ENCODE measurements around the gene SNN. TPM values are rescaled to one million over a fixed set of nuclear protein-coding genes. Genes with fewer than 3 reads are reported as not detected.

The SNN gene
- total RNA-seq, 4 donors from 2014 or later: 30.7 to 66.9 (median 33.6) TPM

DNA sequence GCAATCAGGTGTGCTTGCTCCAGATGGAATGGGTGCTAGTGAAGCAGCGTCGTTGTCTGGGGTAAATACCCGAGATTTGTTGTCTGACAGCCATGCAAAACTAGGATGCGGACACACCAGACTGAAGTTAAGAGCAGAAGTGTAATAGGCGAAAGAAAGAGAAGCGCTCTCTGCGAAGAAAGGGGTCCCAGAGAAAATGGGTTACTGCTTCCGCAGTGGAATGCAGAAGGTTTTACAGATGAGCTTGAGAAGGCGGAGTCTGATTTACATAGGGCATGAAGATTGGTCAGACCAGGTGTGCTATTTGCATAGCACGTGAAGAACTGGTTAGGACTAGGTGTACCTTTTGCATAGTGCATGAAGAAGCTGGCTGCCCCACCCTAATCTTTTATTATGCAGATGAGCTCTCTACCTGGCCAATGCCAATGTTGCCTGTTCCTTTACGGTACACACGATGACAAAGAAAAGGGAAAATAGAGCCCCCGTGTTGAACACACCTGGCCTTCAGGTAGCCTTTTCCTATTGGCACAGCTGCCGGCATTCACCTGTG is 32.0 kb upstream of the SNN start:
- no peaks in the 10 kb centered on the region for H3K27me3 ChIP-seq
- 69% methylated on average over 14 of the region's 14 CpGs for WGBS
- H3K36me3 ChIP-seq: no peaks in the 10 kb centered on the region
- no peak overlapping the region for H3K4me3 ChIP-seq
- TF ChIP-seq POLR2AphosphoS5 (IDR thresholded peaks at IDR 0.05): no peak
- H3K4me1 ChIP-seq: peaks cover 21 to 41% (median 38%) of the 10 kb centered on the region in 4 donors
- no peaks in the 10 kb centered on the region for H3K9me3 ChIP-seq
- no peak for DNase-seq (ENCODE audit: extremely low spot score)
- intact Hi-C loops (cut with DNase I): no loop called here
- H3K27ac ChIP-seq (replicated peaks in 1 of 4): no peak overlapping the region

DNA sequence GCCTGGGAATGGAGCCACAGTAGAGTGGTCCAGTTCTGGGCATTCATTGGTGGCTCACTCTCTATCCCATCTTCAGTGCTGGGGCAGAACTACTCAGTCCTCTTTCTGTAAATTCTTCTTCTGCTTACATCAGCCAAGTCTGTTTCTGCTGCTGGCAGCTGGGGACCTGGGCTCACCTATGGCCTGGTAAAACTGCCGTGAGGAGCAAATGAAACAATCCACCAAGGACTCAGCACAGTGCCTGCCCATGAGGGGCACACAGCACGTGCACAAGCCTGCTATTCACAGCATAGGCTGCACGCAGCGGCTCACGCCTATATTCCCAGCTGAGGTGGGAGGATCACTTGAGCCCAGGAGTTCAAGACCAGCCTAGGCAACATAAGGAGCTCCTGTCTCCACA is 30.9 kb upstream of the SNN start:
- H3K27me3 ChIP-seq: no peaks in the 10 kb centered on the region
- no peak overlapping the region for H3K4me3 ChIP-seq
- 90% methylated on average over 2 of the region's 5 CpGs for WGBS
- intact Hi-C loops (cut with DNase I): no loop called here
- no peaks in the 10 kb centered on the region for H3K9me3 ChIP-seq
- no peak for DNase-seq (ENCODE audit: extremely low spot score)
- H3K36me3 ChIP-seq: no peaks in the 10 kb centered on the region
- no peak overlapping the region for H3K27ac ChIP-seq (replicated peaks in 1 of 4)
- TF ChIP-seq, protein P1, sequence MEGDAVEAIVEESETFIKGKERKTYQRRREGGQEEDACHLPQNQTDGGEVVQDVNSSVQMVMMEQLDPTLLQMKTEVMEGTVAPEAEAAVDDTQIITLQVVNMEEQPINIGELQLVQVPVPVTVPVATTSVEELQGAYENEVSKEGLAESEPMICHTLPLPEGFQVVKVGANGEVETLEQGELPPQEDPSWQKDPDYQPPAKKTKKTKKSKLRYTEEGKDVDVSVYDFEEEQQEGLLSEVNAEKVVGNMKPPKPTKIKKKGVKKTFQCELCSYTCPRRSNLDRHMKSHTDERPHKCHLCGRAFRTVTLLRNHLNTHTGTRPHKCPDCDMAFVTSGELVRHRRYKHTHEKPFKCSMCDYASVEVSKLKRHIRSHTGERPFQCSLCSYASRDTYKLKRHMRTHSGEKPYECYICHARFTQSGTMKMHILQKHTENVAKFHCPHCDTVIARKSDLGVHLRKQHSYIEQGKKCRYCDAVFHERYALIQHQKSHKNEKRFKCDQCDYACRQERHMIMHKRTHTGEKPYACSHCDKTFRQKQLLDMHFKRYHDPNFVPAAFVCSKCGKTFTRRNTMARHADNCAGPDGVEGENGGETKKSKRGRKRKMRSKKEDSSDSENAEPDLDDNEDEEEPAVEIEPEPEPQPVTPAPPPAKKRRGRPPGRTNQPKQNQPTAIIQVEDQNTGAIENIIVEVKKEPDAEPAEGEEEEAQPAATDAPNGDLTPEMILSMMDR (IDR thresholded peaks at IDR 0.05): no peak
- TF ChIP-seq POLR2AphosphoS5 (IDR thresholded peaks at IDR 0.05): no peak
- TF ChIP-seq POLR2A (IDR thresholded peaks at IDR 0.05; ENCODE audit: low read depth): no peak
- no peak for TF ChIP-seq EP300 (IDR thresholded peaks at IDR 0.05)
- peaks cover 24 to 42% (median 40%) of the 10 kb centered on the region in 4 donors for H3K4me1 ChIP-seq

DNA sequence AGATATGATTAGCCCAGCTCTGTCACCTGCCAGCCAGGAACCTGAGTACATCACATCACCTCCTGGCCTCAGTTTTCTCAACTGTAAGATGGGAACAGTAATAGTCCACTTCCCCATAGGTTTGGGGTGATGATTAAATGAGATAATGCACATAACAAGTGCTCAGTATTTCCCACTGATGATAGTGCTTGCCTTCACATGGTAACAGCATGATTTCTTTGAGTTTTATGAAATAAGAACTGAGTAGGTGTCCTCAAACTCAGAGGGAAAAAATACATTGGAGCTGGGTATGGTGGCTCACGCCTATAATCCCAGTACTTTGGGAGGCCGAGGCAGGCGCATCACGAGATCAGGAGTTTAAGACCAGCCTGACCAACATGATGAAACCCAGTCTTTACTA is 30.1 kb upstream of the SNN start:
- intact Hi-C loops (cut with DNase I): no loop called here
- DNase-seq (ENCODE audit: extremely low spot score): no peak
- H3K4me3 ChIP-seq: no peak overlapping the region
- no peaks in the 10 kb centered on the region for H3K9me3 ChIP-seq
- H3K4me1 ChIP-seq: peaks cover 16 to 34% (median 32%) of the 10 kb centered on the region in 4 donors
- H3K36me3 ChIP-seq: no peaks in the 10 kb centered on the region
- 97% methylated on average over 4 of the region's 4 CpGs for whole genome bisulfite sequencing
- no peak for TF ChIP-seq EP300 (IDR thresholded peaks at IDR 0.05)
- no peak for TF ChIP-seq POLR2AphosphoS5 (IDR thresholded peaks at IDR 0.05)
- TF ChIP-seq, protein P1 (IDR thresholded peaks at IDR 0.05): no peak
- TF ChIP-seq POLR2A (IDR thresholded peaks at IDR 0.05; ENCODE audit: low read depth): no peak
- H3K27ac ChIP-seq (replicated peaks in 1 of 4): no peak overlapping the region
- no peaks in the 10 kb centered on the region for H3K27me3 ChIP-seq

DNA sequence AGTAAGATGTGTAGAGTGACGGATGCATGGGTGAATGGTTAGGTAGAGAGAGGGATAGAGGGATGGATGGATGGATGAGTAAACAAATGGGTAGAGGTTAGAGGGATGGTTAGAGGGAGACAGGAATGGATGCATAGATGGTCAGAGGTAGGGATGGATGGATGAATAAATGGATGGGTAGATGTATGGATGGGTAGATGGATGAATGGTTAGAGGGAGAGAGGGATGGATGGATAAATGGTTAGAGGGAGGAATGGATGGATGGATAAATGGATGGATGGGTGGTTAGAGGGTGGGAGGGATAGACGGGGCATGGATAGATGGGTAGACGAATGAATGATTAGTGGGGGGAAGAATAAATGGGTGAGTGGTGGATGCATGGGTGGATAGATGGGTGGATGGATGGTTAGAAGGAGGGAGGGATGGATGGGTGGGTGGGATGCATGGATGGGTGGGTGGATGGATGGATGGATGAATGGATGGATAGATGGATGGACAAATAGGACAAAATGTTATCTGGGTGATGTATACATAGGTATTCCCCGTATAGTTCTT is 29.2 kb upstream of the SNN start:
- Histone ChIP-seq H3K4me3 (no peak overlapping the region), H3K27ac (replicated peaks in 1 of 4) (peak overlapping the region in 3 of 4 donors; percentile 76 to 85 (median 82)), H3K9me3 (no peaks in the 10 kb centered on the region), H3K36me3 (no peaks in the 10 kb centered on the region), H3K4me1 (peaks cover 16 to 25% (median 23%) of the 10 kb centered on the region in 4 donors), H3K27me3 (no peaks in the 10 kb centered on the region)
- WGBS: 49% methylated on average over 4 of the region's 4 CpGs
- intact Hi-C loops (cut with DNase I): no loop called here
- TF ChIP-seq EP300 (IDR thresholded peaks at IDR 0.05) (no peak), POLR2A (IDR thresholded peaks at IDR 0.05; ENCODE audit: low read depth) (no peak), POLR2AphosphoS5 (IDR thresholded peaks at IDR 0.05) (no peak)
- TF ChIP-seq, protein P1 (IDR thresholded peaks at IDR 0.05): no peak
- no peak for DNase-seq (ENCODE audit: extremely low spot score)

DNA sequence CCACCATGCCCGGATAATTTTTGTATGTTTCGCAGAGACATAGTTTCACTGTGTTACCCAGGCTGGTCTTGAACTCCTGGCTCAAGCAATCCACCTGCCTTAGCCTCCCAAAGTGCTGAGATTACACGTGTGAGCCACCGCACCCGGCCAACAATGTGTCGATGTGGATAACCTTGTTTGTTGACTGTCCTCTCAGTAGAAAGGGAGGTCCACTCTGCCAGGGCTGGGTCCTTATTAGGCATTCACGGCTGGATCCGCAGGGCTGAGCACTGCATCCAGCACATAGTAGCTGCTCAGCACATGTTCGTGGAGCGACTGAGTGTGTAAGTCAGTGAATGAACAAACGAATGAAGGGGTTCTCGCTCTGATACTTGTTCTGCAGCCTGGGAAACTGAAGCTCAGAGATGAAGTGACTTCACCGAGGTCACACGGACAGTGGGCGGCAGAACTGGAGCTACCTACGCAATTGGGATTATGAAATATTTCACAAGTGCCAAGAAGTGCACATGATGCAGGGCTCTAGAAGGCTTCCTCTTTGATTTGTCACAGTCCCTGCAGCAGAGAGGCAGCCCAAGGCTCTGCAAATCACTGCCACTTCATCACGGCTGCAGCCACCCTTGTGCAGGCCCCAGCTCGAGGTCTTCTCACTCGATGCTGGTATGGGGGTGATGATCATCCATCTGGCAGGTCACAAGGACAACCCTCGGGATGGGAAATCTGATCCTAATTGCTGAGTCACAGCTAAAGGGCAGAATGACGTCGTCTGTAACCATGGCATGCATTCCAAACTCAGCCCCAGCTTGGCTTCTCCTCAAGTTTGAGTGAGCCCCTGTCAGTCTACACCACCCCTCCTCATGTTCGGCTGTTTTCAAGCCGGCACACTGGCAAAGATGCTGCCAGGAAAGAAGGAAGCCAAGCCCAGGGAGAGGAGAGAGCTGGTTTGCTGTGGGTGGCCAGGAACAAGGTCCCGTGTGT is 28.0 kb upstream of the SNN start:
- WGBS: 47% methylated on average over 23 of the region's 25 CpGs
- TF ChIP-seq, protein P1 (IDR thresholded peaks at IDR 0.05): no peak
- TF ChIP-seq POLR2AphosphoS5 (IDR thresholded peaks at IDR 0.05): peak; percentile 91 to 92
- peak; percentile 4 for TF ChIP-seq POLR2A (IDR thresholded peaks at IDR 0.05; ENCODE audit: low read depth)
- TF ChIP-seq EP300 (IDR thresholded peaks at IDR 0.05): peak; percentile 74
- intact Hi-C loops (cut with DNase I): loop anchor here (2.0 to 5.0 kb wide), 2 partner anchors 107 to 233 kb away; no protein-coding TSS in a partner anchor

More for the DNA sequence above, 28.0 kb upstream of the SNN start:
- Histone ChIP-seq H3K27me3 (no peaks in the 10 kb centered on the region), H3K36me3 (no peaks in the 10 kb centered on the region), H3K4me1 (peaks cover 16 to 24% (median 23%) of the 10 kb centered on the region in 4 donors), H3K27ac (replicated peaks in 1 of 4) (peak overlapping the region; percentile 76 to 85 (median 80)), H3K4me3 (peak overlapping the region in 2 of 4 donors; percentile 3 to 16), H3K9me3 (no peaks in the 10 kb centered on the region)
- DNase-seq (ENCODE audit: extremely low spot score): no peak
